GM19463 (cell line): ENCODE measurements around the gene TRAPPC2L.
"Not testable (repeated sequence)": the region's sequence is repeated elsewhere in the genome, so short reads cannot be mapped to it uniquely, and the experiment has no call there.

Source experiments
- ATAC-seq: cut with Tn5 transposase; IDR thresholded peaks from one replicate; pipeline ENCODE4 v1.9.1; 2021; ENCODE audit warnings: mild to moderate bottlenecking, moderate library complexity; ENCODE audit not compliant: unreplicated experiment

The TRAPPC2L gene

DNA sequence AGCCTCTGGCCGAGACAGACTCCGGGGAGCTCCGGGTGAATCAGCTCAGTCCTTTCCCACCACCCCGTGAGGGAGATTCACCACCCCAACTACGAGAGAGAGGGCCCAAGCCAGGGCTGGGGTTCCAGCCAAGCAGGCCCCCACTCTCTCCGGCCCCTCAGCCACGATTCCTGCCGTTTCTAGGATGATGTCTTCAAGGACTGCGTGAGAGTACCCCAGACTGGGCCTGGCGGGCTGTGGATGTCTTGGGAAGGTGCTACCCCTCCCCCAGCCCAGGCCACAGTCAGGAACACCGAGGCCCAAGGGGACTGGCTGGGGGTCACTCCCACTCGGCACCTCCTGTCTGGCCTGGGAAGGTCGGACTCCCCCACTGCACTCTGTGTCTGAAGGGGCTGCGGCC lies 31.1 kb downstream of the TRAPPC2L start:
- ATAC-seq = no peak

DNA sequence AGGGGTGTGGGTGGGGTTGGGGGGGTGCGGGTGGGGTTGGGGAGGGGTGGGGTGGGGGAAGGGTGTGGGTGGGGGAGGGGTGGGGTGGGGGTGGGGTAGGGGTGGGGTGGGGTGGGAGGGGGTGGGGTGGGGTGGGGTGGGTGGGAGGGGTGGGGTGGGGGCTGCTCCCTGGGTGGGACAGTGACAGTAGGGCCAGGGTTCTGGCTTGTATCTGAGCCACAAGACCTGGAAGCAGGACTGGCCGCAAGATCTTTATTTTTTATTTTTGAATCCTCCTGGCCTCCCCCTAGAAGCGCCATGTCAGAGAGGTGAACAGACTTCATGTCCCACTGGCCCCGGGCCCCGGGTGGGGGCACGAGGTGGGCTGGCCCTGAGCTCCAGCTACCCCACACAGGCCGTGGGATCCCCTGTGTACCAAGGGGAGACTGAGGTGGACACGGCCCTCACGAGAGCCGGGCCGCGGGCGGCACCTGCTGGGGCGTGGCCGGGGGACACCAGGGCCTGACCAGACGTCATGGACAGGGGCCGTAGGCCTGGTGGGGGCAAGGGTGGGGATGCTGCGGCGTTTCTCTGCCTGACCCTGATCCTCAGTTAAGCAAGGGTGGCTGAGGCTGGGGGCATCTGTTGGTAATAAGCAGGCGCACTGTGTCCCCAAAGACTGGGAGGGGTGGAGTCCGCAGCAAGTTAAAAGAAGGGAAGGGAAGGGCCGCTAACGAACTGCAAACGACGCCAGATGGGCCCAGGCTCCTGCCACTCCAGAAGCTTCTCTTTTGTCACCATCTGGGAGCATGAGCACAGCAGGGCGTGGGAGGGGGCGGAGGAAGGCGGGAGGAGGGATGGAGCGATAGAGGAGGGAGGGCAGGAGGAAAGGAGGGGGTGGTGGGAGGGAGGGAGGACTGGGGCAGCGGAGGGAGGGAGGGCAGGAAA lies 31.8 kb downstream of the TRAPPC2L start:
- no peak for ATAC-seq

DNA sequence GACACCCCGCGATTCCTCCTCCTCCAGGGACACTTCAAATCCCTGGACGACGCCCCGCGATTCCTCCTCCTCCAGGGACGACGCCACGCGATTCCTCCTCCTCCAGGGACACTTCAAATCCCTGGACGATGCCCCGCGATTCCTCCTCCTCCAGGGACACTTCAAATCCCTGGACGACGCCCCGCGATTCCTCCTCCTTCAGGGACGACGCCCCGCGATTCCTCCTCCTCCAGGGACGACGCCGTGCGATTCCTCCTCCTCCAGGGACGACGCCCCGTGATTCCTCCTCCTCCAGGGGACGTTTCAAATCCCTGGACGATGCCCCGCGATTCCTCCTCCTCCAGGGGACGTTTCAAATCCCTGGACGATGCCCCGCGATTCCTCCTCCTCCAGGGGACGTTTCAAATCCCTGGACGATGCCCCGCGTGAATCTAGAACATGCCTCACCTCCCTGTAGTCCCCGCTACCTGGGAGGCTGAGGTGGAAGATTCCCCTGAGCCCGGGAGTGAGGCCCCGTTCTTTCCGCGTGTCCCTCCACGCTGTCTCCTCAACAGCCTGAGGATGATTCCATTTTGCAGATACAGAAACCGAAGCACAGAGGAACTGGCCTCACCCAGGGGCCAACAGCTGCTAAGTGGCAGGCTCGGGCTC lies 32.9 kb downstream of the TRAPPC2L start:
- not testable (repeated sequence) for ATAC-seq

GRCh38 chr16:88891083-88891482 lies 34.2 kb downstream of the TRAPPC2L start:
- no peak for ATAC-seq

GRCh38 chr16:88892065-88892464 lies 35.1 kb downstream of the TRAPPC2L start:
- no peak for ATAC-seq

DNA sequence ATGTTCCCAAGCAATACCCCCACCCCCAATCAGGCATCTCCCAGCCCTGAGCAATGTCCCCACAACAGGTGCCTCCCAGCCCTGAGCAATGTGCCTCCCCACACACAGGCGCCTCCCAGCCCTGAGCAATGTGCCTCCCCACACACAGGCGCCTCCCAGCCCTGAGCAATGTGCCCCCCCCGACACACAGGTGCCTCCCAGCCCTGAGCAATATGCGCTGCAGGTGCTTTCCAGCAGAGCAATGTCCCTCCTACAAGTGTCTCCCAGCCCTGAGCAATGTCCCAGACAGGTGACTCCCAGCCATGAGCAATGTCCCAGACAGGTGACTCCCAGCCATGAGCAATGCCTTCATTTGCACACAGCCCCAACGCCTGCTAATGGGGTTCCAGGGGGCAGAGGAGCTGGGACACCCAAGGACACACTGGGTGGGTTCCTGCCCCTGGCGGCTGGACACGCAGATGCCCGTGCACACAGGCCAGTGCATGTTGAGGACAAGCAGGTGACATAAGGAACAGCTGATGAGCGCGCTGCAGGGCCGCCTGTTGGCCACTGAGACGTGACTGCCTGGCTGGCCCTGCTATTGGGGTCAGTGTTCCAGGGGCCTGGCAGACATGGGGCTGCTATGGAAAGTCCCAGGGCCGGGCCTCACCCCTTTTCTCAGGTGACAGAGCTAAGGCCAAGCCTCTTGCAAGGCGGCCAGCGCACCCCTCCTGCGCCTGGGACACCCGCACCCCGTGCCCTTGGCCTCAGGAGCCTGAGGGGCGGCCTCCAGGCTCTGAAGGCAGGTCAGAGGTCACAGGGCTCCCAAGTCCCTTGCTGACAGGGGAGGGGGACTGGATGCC lies 36.4 kb downstream of the TRAPPC2L start:
- ATAC-seq = no peak

DNA sequence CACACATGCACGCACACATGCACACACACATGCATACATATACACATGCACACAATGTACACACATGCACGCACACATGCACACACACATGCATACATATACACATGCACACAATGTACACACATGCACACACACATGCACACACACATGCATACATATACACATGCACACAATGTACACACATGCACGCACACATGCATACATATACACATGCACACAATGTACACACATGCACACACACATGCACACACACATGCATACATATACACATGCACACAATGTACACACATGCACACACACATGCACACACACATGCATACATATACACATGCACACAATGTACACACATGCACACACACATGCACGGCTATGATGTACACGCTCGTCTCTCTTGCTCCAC lies 37.3 kb downstream of the TRAPPC2L start:
- ATAC-seq = not testable (repeated sequence)

DNA sequence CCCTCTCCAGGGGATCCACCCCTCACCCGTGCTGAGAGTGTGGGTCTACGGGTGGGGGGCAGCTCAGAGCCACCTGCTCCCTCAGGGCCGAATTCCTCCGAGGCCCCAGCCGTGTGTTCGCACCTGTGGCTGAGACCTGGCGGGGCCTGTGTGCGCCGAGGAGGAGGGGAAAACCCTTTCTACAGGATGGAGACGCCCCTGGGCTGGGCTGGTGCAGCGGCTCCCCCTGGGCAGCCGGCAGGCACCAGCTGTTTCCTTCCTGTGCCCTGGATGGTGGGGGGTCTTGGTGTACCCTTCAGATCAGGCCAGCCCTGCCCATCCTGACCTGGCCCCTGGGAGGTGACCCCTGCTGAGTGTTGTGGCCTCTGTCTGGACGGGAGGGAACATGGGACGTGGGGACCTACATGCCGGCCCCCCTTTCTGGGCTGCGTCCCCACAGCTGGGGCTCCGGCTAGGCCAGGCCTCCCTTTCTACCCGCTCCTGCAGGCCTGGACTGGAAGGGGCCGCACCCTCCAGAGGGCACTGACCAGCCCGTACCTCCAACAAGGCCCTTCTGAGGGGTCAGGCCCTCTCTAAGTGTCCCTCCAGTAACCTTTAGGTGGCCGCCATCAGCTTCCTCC lies 37.9 kb downstream of the TRAPPC2L start:
- ATAC-seq = no peak

DNA sequence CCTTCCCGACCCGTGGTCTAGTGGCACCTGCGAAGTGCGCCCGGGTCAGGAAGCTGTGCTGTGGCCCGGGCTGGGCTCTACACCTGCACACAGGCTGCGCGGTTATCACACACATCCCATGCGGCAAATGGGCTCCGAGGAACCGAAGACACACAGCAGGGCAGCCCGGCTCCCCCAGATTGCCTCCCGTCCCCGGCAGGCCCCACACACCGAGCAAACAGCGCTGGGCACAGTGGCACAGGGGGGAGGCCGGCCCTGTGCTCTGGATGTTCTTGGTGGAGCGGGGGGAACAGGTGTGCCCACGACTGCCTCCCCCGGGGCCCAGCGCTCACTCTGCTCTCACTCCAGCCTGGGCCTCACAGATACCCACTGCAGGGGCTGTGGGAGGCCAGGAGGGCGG lies 38.4 kb downstream of the TRAPPC2L start:
- ATAC-seq = no peak

GRCh38 chr16:88896238-88897070 lies 39.5 kb downstream of the TRAPPC2L start:
- no peak for ATAC-seq

- no peak for ATAC-seq
Measured at GRCh38 chr16:88897696-88898425, 40.9 kb downstream of the TRAPPC2L start.

DNA sequence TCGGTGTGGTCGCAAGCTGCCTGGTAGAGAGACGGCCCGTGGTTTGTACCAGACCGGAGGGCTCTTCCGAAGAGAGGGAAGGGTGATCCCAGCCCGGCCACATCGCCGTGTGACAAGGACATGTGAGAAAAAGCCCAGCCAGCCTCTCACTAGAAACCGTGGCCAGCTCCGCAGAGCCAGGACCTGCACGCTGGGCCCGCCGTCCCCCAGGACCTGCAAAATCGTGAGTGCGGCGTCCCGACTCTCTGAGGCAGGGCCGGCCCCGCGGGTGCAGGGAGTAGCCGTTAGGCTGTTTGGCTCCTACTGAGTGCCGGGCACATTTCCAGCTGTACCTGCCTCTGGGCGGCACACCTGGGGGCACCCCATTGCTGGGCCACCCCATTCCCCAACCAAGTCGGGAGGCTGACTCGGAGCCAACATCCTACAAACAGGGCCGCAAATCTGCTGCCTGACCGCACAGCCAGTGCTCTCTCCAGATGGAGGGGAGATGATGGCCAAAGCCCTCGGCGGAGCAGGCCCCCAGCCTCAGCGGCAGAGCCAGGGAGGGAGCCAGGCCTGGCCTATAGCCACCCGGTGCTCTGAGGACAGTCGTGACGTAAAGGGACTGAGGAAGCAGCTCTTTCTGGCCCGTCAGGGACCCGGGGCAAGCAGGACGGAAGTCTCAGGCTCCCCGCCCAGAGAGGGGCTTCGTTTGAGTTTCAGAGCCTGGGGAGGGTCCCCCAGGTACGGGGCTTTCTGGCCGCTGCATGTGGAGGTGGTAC lies 43.2 kb downstream of the TRAPPC2L start:
- no peak for ATAC-seq

- ATAC-seq = no peak
Measured at GRCh38 chr16:88900662-88901052, 43.7 kb downstream of the TRAPPC2L start.

DNA sequence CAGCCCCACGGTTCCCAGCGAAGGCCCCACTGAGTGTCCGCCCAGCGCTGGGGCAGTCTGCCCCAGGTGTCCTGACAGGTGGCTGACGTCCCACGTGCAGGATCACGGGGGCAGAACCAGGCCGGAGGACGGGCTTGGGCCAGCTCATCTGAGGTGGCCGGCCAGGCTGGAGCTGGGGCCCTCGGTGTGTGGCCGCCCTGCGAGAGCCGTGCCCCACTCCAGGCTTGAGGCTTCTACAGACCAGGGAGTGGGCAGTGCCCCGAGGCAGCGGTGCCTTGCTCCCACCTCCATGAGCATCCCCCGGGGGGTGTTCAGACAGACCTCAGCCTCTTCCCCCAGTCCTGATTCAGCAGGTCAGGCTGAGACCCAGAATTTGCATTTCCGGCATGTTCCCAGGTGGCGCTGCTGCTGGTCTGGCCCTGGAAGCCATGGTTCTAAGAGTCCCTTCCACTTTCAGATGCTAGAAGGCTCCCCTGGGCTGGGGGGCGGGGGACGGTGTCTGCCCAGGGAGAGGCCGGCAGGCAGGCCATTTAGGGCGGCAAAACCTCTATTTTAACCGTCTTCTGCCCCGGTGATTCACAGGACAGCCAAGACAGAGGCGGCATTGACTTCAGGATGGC lies 44.9 kb downstream of the TRAPPC2L start:
- ATAC-seq = no peak

GRCh38 chr16:88902744-88903143 lies 45.8 kb downstream of the TRAPPC2L start:
- ATAC-seq = no peak

- ATAC-seq = no peak
Measured at GRCh38 chr16:88903267-88903666, 46.3 kb downstream of the TRAPPC2L start.

GRCh38 chr16:88904676-88905365 lies 47.9 kb downstream of the TRAPPC2L start:
- ATAC-seq = no peak

GRCh38 chr16:88905563-88905962 lies 48.6 kb downstream of the TRAPPC2L start:
- no peak for ATAC-seq
